Measurements from ENCODE around the gene UBAP2.

UBAP2 gene

GRCh38 chr9:34069831-34070230, 21.1 kb upstream of the UBAP2 start:
- no peak for TF ChIP-seq EZH2 (IDR thresholded peaks at IDR 0.05; ENCODE audit: borderline replicate concordance, low read length)
- TF ChIP-seq CTCF (IDR thresholded peaks at IDR 0.05; ENCODE audit: low read length) = no peak
- Histone ChIP-seq H2AFZ (ENCODE audit: low read length) (no peak overlapping the region), H3K4me1 (ENCODE audit: insufficient read depth, low read length, severe bottlenecking) (no peaks in the 10 kb centered on the region), H3K36me3 (ENCODE audit: insufficient read depth, low read length) (no peaks in the 10 kb centered on the region), H3F3A (ENCODE audit: insufficient read depth, low read length) (no peaks in the 10 kb centered on the region), H3K79me2 (ENCODE audit: insufficient read depth, low read length) (no peaks in the 10 kb centered on the region), H4K20me1 (ENCODE audit: insufficient read depth, low read length) (no peaks in the 10 kb centered on the region), H3K27me3 (ENCODE audit: insufficient read depth, low read length) (no peaks in the 10 kb centered on the region), H3K9ac (ENCODE audit: low read length) (no peak overlapping the region), H3K9me3 (ENCODE audit: low read length) (no peaks in the 10 kb centered on the region), H3K27ac (ENCODE audit: low read depth, low read length, poor library complexity, severe bottlenecking) (no peak overlapping the region), H3K9me2 (ENCODE audit: low read depth, low read length) (no peaks in the 10 kb centered on the region), H3K4me3 (ENCODE audit: low read depth, low read length, poor library complexity, severe bottlenecking) (no peak overlapping the region), H3K4me2 (ENCODE audit: low read length) (no peak overlapping the region)

GRCh38 chr9:34065541-34065940, 16.9 kb upstream of the UBAP2 start:
- Histone ChIP-seq H3K36me3 (ENCODE audit: insufficient read depth, low read length) (no peaks in the 10 kb centered on the region), H3K9me2 (ENCODE audit: low read depth, low read length) (no peaks in the 10 kb centered on the region), H3K9ac (ENCODE audit: low read length) (no peak overlapping the region), H3K9me3 (ENCODE audit: low read length) (no peaks in the 10 kb centered on the region), H3F3A (ENCODE audit: insufficient read depth, low read length) (no peaks in the 10 kb centered on the region), H3K4me3 (ENCODE audit: low read depth, low read length, poor library complexity, severe bottlenecking) (no peak overlapping the region), H3K4me2 (ENCODE audit: low read length) (no peak overlapping the region), H3K79me2 (ENCODE audit: insufficient read depth, low read length) (no peaks in the 10 kb centered on the region), H2AFZ (ENCODE audit: low read length) (no peak overlapping the region), H3K27ac (ENCODE audit: low read depth, low read length, poor library complexity, severe bottlenecking) (no peak overlapping the region), H3K4me1 (ENCODE audit: insufficient read depth, low read length, severe bottlenecking) (no peaks in the 10 kb centered on the region), H4K20me1 (ENCODE audit: insufficient read depth, low read length) (no peaks in the 10 kb centered on the region), H3K27me3 (ENCODE audit: insufficient read depth, low read length) (no peaks in the 10 kb centered on the region)
- TF ChIP-seq EZH2 (IDR thresholded peaks at IDR 0.05; ENCODE audit: borderline replicate concordance, low read length) = no peak
- TF ChIP-seq CTCF (IDR thresholded peaks at IDR 0.05; ENCODE audit: low read length) = no peak

- no peaks in the 10 kb centered on the region for H3F3A ChIP-seq (ENCODE audit: insufficient read depth, low read length)
- no peak overlapping the region for H2AFZ ChIP-seq (ENCODE audit: low read length)
- H3K27ac ChIP-seq (ENCODE audit: low read depth, low read length, poor library complexity, severe bottlenecking) = no peak overlapping the region
- no peak overlapping the region for H3K4me3 ChIP-seq (ENCODE audit: low read depth, low read length, poor library complexity, severe bottlenecking)
- no peaks in the 10 kb centered on the region for H3K36me3 ChIP-seq (ENCODE audit: insufficient read depth, low read length)
- no peaks in the 10 kb centered on the region for H4K20me1 ChIP-seq (ENCODE audit: insufficient read depth, low read length)
- H3K4me2 ChIP-seq (ENCODE audit: low read length) = no peak overlapping the region
- no peak overlapping the region for H3K9ac ChIP-seq (ENCODE audit: low read length)
- H3K4me1 ChIP-seq (ENCODE audit: insufficient read depth, low read length, severe bottlenecking) = no peaks in the 10 kb centered on the region
- TF ChIP-seq CTCF (IDR thresholded peaks at IDR 0.05; ENCODE audit: low read length) (no peak), EZH2 (IDR thresholded peaks at IDR 0.05; ENCODE audit: borderline replicate concordance, low read length) (no peak)
- no peaks in the 10 kb centered on the region for H3K9me3 ChIP-seq (ENCODE audit: low read length)
- no peaks in the 10 kb centered on the region for H3K79me2 ChIP-seq (ENCODE audit: insufficient read depth, low read length)
- H3K27me3 ChIP-seq (ENCODE audit: insufficient read depth, low read length) = no peaks in the 10 kb centered on the region; the same call in 1 of the 2 replicates
- H3K9me2 ChIP-seq (ENCODE audit: low read depth, low read length) = no peaks in the 10 kb centered on the region
Measured at GRCh38 chr9:34059954-34060353, 11.3 kb upstream of the UBAP2 start.

Data from OCI-LY1 (cell line).